H1 (cell line): ENCODE results near the gene LLGL1. TPM values are rescaled to one million over a fixed set of nuclear protein-coding genes. Genes with fewer than 3 reads are reported as not detected.

Experiments
- CHD2 ChIP-seq: IDR thresholded peaks from 2 replicates; pipeline ENCODE4 v1.6.1; 2012; ENCODE audit warnings: low read length, improper control_type of control experiment
- EP300 ChIP-seq, 2 experiments: IDR thresholded peaks; 1 replicate in 1 of 2; 2 replicates in 1 of 2; pipeline ENCODE4 v1.6.1; 2011 to 2012; ENCODE audit warnings: low read depth in 2 of 2, low read length in 2 of 2, mild to moderate bottlenecking in 2 of 2, borderline replicate concordance in 1 of 2, inconsistent platforms in 1 of 2, moderate library complexity in 1 of 2
- GABPA ChIP-seq: IDR thresholded peaks from 2 replicates; pipeline ENCODE4 v1.6.1; 2011; ENCODE audit warnings: mild to moderate bottlenecking, low read length, moderate library complexity, borderline replicate concordance; ENCODE audit not compliant: insufficient read depth
- HDAC6 ChIP-seq: IDR thresholded peaks from one replicate; pipeline ENCODE4 v1.7.1; 2012; ENCODE audit warnings: low read depth, mild to moderate bottlenecking, inconsistent platforms, low read length, moderate library complexity
- KDM1A ChIP-seq: fragments of 200-600, 300-600 bp; sonication (generic); IDR thresholded peaks from 2 replicates; pipeline ENCODE4 v1.7.1; 2016; ENCODE audit warnings: mild to moderate bottlenecking, low read length, borderline replicate concordance
- KDM4A ChIP-seq: IDR thresholded peaks from one replicate; pipeline ENCODE4 v1.7.1; 2012; ENCODE audit warnings: low read depth, mild to moderate bottlenecking, moderate library complexity, low read length, inconsistent platforms; ENCODE audit not compliant: severe bottlenecking
- SIX5 ChIP-seq: IDR thresholded peaks from 2 replicates; pipeline ENCODE4 v1.6.1; 2011; ENCODE audit warnings: mild to moderate bottlenecking, low read depth, low read length
- SRF ChIP-seq: IDR thresholded peaks from 2 replicates; pipeline ENCODE4 v1.6.1; 2011; ENCODE audit warnings: mild to moderate bottlenecking, low read depth, low read length, moderate library complexity
- polyA plus RNA-seq, 7 experiments: library from polyadenylated mRNA; depleted of rRNA in 3 of 7; stranded (reverse) in 5 of 7; unstranded in 2 of 7; fragments of >200 nt in 5 of 7; fragments of 200-250 nt in 2 of 7; gene quantifications; 1 replicate in 5 of 7; 2 replicates in 1 of 7; 4 replicates in 1 of 7; pipeline versions ENCODE4 v1.2.1 to v1.2.3, GENCODE V29; 2011 to 2013; ENCODE audit warnings: missing spikeins in 2 of 7, mixed read lengths in 2 of 7
- total RNA-seq: library from RNA; stranded (reverse); fragmentation: NEBNext Ultra II Directional; extraction: Animal tissue kit (Norgen Biotek cat#: 25700); gene quantifications from 2 replicates; pipeline ENCODE4 v1.2.1, GENCODE V29; 2021
- TF ChIP-seq, protein P1 (sequence below): fragments of 300-600 bp; sonication (generic); IDR thresholded peaks from 2 replicates; pipeline ENCODE4 v1.7.1; 2012; ENCODE audit warnings: low read length, moderate library complexity, mild to moderate bottlenecking, inconsistent platforms; ENCODE audit not compliant: insufficient replicate concordance

The LLGL1 gene
- total and polyA plus RNA-seq, 2 of the 8 experiments (the other 6 are each of a cell fraction or from before 2014, with no cell fraction given), result 71.3 to 107 TPM

GRCh38 chr17:18206962-18207361 lies 18.5 kb upstream of the LLGL1 start (continued):
- TF ChIP-seq, protein P1, sequence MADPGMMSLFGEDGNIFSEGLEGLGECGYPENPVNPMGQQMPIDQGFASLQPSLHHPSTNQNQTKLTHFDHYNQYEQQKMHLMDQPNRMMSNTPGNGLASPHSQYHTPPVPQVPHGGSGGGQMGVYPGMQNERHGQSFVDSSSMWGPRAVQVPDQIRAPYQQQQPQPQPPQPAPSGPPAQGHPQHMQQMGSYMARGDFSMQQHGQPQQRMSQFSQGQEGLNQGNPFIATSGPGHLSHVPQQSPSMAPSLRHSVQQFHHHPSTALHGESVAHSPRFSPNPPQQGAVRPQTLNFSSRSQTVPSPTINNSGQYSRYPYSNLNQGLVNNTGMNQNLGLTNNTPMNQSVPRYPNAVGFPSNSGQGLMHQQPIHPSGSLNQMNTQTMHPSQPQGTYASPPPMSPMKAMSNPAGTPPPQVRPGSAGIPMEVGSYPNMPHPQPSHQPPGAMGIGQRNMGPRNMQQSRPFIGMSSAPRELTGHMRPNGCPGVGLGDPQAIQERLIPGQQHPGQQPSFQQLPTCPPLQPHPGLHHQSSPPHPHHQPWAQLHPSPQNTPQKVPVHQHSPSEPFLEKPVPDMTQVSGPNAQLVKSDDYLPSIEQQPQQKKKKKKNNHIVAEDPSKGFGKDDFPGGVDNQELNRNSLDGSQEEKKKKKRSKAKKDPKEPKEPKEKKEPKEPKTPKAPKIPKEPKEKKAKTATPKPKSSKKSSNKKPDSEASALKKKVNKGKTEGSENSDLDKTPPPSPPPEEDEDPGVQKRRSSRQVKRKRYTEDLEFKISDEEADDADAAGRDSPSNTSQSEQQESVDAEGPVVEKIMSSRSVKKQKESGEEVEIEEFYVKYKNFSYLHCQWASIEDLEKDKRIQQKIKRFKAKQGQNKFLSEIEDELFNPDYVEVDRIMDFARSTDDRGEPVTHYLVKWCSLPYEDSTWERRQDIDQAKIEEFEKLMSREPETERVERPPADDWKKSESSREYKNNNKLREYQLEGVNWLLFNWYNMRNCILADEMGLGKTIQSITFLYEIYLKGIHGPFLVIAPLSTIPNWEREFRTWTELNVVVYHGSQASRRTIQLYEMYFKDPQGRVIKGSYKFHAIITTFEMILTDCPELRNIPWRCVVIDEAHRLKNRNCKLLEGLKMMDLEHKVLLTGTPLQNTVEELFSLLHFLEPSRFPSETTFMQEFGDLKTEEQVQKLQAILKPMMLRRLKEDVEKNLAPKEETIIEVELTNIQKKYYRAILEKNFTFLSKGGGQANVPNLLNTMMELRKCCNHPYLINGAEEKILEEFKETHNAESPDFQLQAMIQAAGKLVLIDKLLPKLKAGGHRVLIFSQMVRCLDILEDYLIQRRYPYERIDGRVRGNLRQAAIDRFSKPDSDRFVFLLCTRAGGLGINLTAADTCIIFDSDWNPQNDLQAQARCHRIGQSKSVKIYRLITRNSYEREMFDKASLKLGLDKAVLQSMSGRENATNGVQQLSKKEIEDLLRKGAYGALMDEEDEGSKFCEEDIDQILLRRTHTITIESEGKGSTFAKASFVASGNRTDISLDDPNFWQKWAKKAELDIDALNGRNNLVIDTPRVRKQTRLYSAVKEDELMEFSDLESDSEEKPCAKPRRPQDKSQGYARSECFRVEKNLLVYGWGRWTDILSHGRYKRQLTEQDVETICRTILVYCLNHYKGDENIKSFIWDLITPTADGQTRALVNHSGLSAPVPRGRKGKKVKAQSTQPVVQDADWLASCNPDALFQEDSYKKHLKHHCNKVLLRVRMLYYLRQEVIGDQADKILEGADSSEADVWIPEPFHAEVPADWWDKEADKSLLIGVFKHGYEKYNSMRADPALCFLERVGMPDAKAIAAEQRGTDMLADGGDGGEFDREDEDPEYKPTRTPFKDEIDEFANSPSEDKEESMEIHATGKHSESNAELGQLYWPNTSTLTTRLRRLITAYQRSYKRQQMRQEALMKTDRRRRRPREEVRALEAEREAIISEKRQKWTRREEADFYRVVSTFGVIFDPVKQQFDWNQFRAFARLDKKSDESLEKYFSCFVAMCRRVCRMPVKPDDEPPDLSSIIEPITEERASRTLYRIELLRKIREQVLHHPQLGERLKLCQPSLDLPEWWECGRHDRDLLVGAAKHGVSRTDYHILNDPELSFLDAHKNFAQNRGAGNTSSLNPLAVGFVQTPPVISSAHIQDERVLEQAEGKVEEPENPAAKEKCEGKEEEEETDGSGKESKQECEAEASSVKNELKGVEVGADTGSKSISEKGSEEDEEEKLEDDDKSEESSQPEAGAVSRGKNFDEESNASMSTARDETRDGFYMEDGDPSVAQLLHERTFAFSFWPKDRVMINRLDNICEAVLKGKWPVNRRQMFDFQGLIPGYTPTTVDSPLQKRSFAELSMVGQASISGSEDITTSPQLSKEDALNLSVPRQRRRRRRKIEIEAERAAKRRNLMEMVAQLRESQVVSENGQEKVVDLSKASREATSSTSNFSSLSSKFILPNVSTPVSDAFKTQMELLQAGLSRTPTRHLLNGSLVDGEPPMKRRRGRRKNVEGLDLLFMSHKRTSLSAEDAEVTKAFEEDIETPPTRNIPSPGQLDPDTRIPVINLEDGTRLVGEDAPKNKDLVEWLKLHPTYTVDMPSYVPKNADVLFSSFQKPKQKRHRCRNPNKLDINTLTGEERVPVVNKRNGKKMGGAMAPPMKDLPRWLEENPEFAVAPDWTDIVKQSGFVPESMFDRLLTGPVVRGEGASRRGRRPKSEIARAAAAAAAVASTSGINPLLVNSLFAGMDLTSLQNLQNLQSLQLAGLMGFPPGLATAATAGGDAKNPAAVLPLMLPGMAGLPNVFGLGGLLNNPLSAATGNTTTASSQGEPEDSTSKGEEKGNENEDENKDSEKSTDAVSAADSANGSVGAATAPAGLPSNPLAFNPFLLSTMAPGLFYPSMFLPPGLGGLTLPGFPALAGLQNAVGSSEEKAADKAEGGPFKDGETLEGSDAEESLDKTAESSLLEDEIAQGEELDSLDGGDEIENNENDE, result no peak
- TF ChIP-seq HDAC6 (no peak), GABPA (no peak), SRF (no peak), KDM4A (no peak), EP300 (IDR thresholded peaks at IDR 0.05; ENCODE audit: borderline replicate concordance in 1 of 2, low read depth in 2 of 2, low read length in 2 of 2) (no peak), SIX5 (no peak), KDM1A (no peak), CHD2 (no peak)
